ENCODE data around the gene PDXK.

Gene PDXK

DNA sequence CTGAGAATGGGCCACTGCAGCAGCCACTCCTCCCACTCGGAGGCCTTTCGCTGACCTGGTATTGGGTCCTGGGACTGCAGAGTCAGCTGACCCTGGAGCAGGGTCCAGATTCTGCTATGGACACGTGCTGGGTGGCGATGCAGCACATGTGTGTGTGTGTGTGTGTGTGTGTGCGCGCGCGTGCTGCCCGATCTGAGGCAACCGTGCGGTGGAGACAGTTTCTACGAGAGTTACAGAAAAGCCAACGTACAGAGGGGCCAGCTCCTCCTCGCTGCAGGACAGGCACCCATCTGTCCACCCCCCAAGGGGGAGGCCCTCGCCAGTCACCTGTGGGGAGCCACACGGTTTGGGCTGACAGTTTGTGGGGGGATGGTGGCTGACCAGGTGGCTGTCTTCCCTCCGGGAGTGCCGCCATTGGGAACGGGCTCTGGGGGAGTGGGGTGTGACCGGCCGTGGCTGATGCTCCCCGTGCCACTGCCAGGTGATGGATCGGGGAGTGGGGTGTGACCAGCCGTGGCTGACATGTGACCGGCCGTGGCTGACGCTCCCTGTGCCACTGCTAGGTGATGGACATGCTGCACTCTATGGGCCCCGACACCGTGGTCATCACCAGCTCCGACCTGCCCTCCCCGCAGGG is 33.1 kb downstream of the PDXK start:
- TF ChIP-seq, protein P1, sequence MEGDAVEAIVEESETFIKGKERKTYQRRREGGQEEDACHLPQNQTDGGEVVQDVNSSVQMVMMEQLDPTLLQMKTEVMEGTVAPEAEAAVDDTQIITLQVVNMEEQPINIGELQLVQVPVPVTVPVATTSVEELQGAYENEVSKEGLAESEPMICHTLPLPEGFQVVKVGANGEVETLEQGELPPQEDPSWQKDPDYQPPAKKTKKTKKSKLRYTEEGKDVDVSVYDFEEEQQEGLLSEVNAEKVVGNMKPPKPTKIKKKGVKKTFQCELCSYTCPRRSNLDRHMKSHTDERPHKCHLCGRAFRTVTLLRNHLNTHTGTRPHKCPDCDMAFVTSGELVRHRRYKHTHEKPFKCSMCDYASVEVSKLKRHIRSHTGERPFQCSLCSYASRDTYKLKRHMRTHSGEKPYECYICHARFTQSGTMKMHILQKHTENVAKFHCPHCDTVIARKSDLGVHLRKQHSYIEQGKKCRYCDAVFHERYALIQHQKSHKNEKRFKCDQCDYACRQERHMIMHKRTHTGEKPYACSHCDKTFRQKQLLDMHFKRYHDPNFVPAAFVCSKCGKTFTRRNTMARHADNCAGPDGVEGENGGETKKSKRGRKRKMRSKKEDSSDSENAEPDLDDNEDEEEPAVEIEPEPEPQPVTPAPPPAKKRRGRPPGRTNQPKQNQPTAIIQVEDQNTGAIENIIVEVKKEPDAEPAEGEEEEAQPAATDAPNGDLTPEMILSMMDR (IDR thresholded peaks at IDR 0.05; ENCODE audit: extremely low read depth, missing control alignments) = no peak

DNA sequence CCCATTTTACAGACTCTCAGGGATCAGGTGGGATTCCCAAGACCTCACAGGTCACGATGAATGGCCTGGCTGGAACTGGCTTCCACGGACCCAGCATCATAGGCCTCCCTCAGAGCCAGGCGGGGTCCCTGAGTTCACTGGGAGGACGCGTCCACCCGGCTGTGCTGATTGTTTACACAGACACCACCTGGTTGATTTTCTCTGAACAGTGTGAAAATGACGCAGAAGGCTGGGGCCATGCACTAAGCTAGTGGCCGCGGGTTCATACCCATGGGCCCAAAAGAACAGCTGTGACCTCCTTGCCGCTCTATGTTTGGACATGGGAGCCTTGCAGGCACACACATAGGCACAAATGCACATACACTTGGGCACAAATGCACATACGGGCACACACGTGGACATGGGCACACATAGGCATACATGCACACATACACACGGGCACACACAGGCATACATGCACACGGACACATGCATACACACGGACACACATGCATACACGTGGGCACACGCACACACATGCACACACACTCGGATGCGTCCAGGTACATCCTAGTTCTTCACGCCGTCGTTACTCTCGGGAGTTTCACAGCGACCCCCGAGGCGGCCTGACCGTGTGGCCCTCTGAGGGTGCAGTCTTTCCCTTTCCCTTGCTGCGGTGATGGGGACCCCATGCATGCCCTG is 34.0 kb downstream of the PDXK start:
- no peak for DNase-seq (ENCODE audit: low spot score)
- TF ChIP-seq, protein P1 (IDR thresholded peaks at IDR 0.05; ENCODE audit: extremely low read depth, missing control alignments) = no peak

More for the DNA sequence above, 33.1 kb downstream of the PDXK start:
- no peak for DNase-seq (ENCODE audit: low spot score)

DNA sequence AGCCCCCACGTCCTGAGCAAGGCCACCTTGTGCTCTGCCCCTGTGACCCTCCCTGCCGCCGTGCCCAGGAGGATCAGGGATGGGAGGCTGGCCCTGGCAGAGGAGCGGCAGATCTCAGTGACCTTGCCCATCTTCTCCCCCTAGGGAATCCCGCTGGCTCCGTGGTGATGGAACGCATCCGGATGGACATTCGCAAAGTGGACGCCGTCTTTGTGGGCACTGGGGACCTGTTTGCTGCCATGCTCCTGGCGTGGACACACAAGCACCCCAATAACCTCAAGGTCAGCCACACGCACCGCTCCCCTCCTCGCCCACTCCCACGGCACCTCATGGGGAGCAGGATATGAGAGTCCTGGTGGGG is 34.5 kb downstream of the PDXK start:
- TF ChIP-seq, protein P1 (IDR thresholded peaks at IDR 0.05; ENCODE audit: extremely low read depth, missing control alignments) = no peak
- DNase-seq (ENCODE audit: low spot score) = no peak

DNA sequence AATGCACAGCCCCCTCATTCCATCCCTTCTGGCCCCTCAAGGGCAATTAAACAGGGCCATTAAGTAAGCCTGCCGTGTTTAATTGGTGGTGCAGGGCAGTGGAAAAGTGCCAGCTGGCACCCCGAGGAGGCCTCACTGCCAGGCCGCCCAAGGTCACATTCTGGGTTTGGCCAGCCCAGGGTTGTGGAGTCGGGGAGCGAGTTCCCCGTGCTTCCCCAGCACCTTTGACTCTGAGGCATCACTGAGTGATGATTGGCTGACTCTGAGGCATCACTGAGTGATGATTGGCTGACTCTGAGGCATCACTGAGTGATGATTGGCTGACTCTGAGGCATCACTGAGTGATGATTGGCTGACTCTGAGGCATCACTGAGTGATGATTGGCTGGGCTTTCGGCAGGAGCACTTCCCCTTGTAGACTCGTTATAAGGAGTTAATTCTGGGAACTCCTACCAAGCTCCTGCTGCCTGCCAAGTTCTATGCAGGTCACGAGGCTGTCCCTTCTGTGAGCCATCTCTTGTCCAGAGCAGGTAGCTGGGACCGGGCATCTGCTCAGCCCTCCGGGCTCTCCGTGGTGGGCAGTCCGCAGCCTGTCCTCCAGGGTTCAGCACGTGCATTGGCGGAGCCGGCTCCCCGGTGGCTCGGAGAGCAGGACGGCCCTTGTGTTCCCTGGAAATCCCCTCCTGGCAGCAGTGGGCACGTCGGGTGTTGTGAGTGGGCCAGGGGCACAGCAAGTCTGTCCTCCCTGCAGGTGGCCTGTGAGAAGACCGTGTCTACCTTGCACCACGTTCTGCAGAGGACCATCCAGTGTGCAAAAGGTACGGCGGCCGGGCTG is 36.2 kb downstream of the PDXK start:
- TF ChIP-seq, protein P1 (IDR thresholded peaks at IDR 0.05; ENCODE audit: extremely low read depth, missing control alignments) = no peak
- DNase-seq (ENCODE audit: low spot score) = no peak

DNA sequence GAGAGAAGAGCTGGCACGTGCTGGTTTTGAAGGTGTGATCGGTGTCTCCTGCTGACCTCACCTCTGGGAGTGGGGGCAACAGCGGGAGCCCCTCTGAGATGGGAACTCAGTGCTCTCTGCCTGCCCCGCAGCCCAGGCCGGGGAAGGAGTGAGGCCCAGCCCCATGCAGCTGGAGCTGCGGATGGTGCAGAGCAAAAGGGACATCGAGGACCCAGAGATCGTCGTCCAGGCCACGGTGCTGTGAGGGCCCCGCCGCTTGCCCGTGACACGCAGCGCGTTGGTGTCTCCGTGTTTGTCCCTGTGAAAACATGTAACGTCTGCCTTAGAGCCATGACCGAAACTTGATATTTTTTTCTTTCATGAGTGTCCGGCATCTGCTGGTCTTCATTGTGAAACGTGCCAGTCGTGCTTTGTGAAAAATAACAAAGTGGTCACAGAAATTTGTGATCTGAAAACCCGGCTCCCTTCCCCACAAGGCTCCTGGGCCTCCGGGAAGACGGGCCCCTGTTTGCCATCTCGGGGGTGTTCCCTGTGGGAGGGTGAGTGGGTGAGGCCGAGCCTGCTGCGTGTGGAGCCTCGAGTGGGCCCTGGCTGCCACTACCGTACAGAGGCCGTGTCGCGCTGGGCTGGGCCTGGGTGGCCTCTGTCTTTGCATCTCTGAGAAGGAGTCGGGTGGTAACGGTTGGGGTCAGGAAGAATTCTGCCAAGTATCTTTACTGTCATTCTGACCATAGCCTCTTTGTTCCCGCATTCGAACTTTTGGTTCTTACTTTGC is 37.1 kb downstream of the PDXK start:
- TF ChIP-seq, protein P1 (IDR thresholded peaks at IDR 0.05; ENCODE audit: extremely low read depth, missing control alignments) = no peak
- no peak for DNase-seq (ENCODE audit: low spot score)

DNA sequence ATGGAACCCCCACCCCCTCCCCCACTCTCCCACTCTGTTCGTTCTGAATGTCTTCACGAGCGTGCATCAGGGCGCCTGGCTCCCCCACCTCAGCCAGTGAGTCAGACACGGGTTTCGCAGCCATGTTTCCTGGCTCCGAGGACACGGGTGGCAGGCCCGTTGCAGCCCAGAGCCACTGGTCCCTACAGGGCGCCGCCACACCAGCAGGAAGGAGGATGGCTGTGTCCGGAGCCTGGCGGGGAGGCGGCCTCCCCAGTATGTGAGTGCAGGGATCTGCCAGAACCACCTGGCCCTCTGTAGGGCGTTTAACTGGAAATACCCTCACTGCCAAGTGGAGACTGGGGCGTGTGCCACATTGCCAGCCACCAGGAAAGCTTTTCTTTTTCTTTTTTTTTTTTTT is 38.7 kb downstream of the PDXK start:
- TF ChIP-seq, protein P1 (IDR thresholded peaks at IDR 0.05; ENCODE audit: extremely low read depth, missing control alignments) = no peak
- DNase-seq (ENCODE audit: low spot score) = no peak
